Type B pancreatic cell (in vitro differentiated cells): ENCODE results near the gene SULT6B1. TPM values are rescaled to one million over a fixed set of nuclear protein-coding genes. Genes with fewer than 3 reads are reported as not detected.
A peak's percentile ranks its signal among the peaks of the same experiment; 100 is the strongest.

ENCODE experiments used
- DNase-seq: peaks from one replicate; pipeline ENCODE4 v3.0.0; 2021; ENCODE audit warnings: mixed read lengths; ENCODE audit not compliant: unreplicated experiment; ENCODE audit errors: extremely low spot score
- H3K27ac Mint-ChIP-seq: 2 replicates; pipeline ENCODE4 v1.8.0; 2021; ENCODE audit warnings: mild to moderate bottlenecking, mixed read lengths
- H3K27me3 Mint-ChIP-seq: 2 replicates; pipeline ENCODE4 v1.8.0; 2021; ENCODE audit warnings: mixed read lengths
- H3K36me3 Mint-ChIP-seq: 2 replicates; pipeline ENCODE4 v1.8.0; 2021; ENCODE audit warnings: mixed read lengths
- H3K4me1 Mint-ChIP-seq: one replicate; pipeline ENCODE4 v1.8.0; 2021; ENCODE audit warnings: mixed read lengths; ENCODE audit not compliant: unreplicated experiment
- H3K4me3 Mint-ChIP-seq: 2 replicates; pipeline ENCODE4 v1.8.0; 2021; ENCODE audit warnings: mild to moderate bottlenecking, mixed read lengths
- H3K9me3 Mint-ChIP-seq: 2 replicates; pipeline ENCODE4 v1.8.0; 2021; ENCODE audit warnings: mixed read lengths
- CTCF ChIP-seq: fragments of 200-600 bp; sonication (generic); conservative IDR thresholded peaks from 2 replicates; pipeline ENCODE4 v1.5.0; 2021; ENCODE audit warnings: antibody characterized with exemption, mild to moderate bottlenecking
- total RNA-seq: library from RNA; stranded (reverse); gene quantifications from 2 replicates; pipeline ENCODE4 v1.2.1, GENCODE V29; 2021; ENCODE audit warnings: low replicate concordance

The SULT6B1 gene
- total RNA-seq, 1 donor from 2014 or later, result not detected

DNA sequence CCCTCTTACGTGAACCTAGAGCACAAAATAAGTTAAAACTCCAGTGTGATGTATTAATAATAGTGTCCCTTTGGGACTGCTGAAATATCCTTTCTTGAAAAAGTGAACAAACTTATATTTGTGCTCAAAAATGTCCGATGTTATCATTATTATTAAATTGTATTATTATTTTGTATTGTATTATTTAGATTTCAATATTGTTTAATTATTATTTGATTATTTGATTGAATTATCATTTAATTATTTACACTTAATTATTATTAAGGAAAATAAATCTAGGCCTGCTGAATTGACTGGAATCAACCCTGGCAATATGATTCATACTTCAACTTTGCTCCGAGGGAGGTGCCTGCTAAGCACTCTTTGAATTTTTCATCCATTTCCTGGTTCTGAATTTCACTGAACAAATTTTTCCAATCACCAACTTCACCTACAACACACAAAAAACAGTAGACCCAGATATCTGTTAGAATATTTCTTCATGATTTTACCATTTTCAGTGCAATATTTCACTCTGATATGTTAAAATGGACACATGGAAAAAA lies 20.8 kb downstream of the SULT6B1 start:
- H3K27ac Mint-ChIP-seq, result peak overlapping the region; percentile 75
- no peaks in the 10 kb centered on the region for H3K36me3 Mint-ChIP-seq
- no peaks in the 10 kb centered on the region for H3K27me3 Mint-ChIP-seq
- no peak for DNase-seq
- H3K4me3 Mint-ChIP-seq, result no peak overlapping the region
- H3K9me3 Mint-ChIP-seq, result no peaks in the 10 kb centered on the region
- no peak for TF ChIP-seq CTCF
- H3K4me1 Mint-ChIP-seq, result no peaks in the 10 kb centered on the region

DNA sequence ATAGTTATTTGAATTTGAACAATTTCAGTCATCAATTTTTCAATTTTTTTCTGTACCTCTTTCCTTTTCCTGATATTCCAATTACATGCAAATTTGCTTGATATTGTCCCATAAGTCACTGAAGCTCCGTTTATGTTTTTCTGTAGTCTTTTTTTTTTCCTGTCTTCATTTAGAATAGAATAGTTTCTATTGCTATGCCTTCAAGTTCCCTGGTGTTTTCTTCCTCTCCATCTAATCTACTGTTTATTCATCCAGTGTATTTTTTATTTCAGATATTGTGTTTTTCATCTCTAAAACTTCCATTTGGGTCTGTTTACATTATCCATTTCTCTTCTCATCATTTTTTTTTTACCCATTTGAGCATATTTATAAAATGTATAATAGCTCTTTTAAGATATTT lies 23.7 kb downstream of the SULT6B1 start:
- TF ChIP-seq CTCF, result no peak
- Mint-ChIP-seq H3K27me3 (no peaks in the 10 kb centered on the region), H3K36me3 (no peaks in the 10 kb centered on the region), H3K9me3 (peaks cover 3% of the 10 kb centered on the region), H3K4me1 (no peaks in the 10 kb centered on the region), H3K4me3 (no peak overlapping the region), H3K27ac (no peak overlapping the region)
- no peak for DNase-seq

DNA sequence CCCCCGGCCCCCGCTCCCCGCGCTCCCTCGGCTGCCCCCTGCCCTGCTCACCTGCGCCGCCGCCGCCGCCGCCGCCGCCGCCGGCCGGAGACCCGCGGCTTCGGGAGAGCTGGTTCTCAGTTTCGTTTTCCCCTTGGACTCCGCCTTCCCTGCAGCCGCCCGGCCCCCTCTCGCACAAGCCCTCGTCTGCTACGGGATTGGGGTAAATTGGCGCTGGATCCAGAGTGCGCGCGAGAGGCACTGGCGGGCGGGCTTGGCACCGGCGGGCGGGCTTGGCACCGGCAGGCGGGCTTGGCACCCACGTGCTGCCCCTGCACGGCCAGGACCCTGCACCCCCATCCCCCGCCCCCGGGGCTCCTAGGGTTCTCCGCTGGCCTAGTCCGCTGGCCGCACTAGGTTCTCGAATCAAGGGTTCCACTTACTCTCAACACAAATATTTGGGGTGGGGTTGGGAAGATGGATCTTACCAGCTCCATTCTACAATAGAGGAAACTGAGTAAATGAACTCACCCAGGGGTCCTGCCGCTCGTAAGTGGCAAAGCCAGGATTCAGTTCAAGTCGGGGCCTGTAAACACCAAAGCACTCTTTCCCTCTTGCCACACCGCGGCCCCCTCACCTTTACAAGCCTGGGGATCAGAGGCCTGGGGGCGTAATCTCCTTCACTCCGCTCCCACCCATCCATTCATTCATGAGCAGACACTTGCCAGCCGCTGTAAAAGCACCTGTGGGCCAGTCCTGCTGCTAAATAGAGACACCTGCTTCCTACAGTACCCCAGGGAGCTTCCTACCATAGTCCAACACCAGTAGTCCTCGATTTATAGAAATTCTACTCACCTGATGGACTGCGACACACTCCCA lies 31.4 kb downstream of the SULT6B1 start, which contains the start of gene EIF2AK2:
Gene EIF2AK2 (minus strand): TSS at position 124 of the 858 bp plus-strand sequence. CDS start 9,174 bp downstream, outside the sequence.
- TF ChIP-seq CTCF, result no peak
- Mint-ChIP-seq H3K36me3 (peaks cover 25% of the 10 kb centered on the region), H3K27me3 (no peaks in the 10 kb centered on the region), H3K9me3 (peaks cover 12% of the 10 kb centered on the region), H3K4me3 (peak within 1 kb of the TSS; percentile 95), H3K27ac (peak within 1 kb of the TSS; percentile 98), H3K4me1 (peaks cover 22% of the 10 kb centered on the region)
- peak; percentile 86 for DNase-seq

- Mint-ChIP-seq H3K4me1 (peaks cover 22% of the 10 kb centered on the region), H3K4me3 (peak overlapping the region; percentile 95), H3K36me3 (peaks cover 28% of the 10 kb centered on the region), H3K27ac (peak overlapping the region; percentile 98), H3K27me3 (no peaks in the 10 kb centered on the region), H3K9me3 (peaks cover 12% of the 10 kb centered on the region)
- peak; percentile 81 for DNase-seq
- no peak for TF ChIP-seq CTCF
Observed at GRCh38 chr2:37156071-37156856, 32.2 kb downstream of the SULT6B1 start.

DNA sequence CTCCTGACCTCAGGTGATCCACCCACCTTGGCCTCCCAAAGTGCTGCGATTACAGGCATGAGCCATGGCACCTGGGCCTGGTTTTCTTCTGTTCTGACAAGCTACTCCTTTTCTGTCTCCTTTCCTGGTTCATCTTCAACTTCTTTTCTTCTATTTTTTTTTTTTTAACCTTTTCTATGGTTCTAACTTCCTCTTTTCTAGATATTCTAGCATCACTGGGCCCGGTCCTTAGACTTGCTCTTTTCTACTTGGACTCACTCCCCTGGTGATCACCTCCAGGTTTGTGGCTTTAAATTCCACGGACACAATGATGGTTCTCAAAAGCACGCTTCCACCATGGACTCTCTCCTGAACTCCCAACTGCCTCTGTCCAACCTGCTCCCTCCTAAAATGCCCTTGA lies 33.7 kb downstream of the SULT6B1 start:
- no peak overlapping the region for H3K4me3 Mint-ChIP-seq
- DNase-seq, result no peak
- TF ChIP-seq CTCF, result no peak
- H3K9me3 Mint-ChIP-seq, result peaks cover 10% of the 10 kb centered on the region
- peaks cover 24% of the 10 kb centered on the region for H3K4me1 Mint-ChIP-seq
- H3K27ac Mint-ChIP-seq, result no peak overlapping the region
- H3K36me3 Mint-ChIP-seq, result peaks cover 33% of the 10 kb centered on the region
- no peaks in the 10 kb centered on the region for H3K27me3 Mint-ChIP-seq
